HepG2 (cell line): ENCODE data around the gene ELP2.

Experiments
- CENPT ChIP-seq: sonication (generic); formaldehyde crosslinking; IDR thresholded peaks from 2 replicates; pipeline ENCODE4 v1.8.0; 2022; ENCODE audit warnings: low read depth, mild to moderate bottlenecking, moderate library complexity, missing genetic modification reagents
- CTCF ChIP-seq: sonication (generic); formaldehyde crosslinking; IDR thresholded peaks from 2 replicates; pipeline ENCODE4 v1.5.0; 2020; ENCODE audit warnings: mild to moderate bottlenecking, missing genetic modification reagents, moderate library complexity
- FOXA1 ChIP-seq, 2 experiments: fragments of 450-650 bp in 1 of 2; sonication (generic) in 1 of 2; formaldehyde crosslinking in 1 of 2; IDR thresholded peaks; 2 replicates each; pipeline versions ENCODE4 v1.4.0 to v1.6.1; 2016 to 2020; ENCODE audit warnings: missing genetic modification reagents in 1 of 2
- POLR2A ChIP-seq, 2 experiments: IDR thresholded peaks; 2 replicates each; pipeline ENCODE4 v1.6.1; 2011; ENCODE audit warnings: low read depth in 2 of 2, low read length in 2 of 2, mild to moderate bottlenecking in 1 of 2, moderate library complexity in 1 of 2; ENCODE audit not compliant: insufficient read depth in 1 of 2
- POLR2AphosphoS5 ChIP-seq: IDR thresholded peaks from 2 replicates; pipeline ENCODE4 v1.6.1; 2012; ENCODE audit warnings: low read depth, low read length
- RAD51 ChIP-seq: fragments of 450-650 bp; IDR thresholded peaks from 2 replicates; pipeline ENCODE4 v1.6.1; 2016; ENCODE audit warnings: borderline replicate concordance
- TSC22D2 ChIP-seq: sonication (generic); formaldehyde crosslinking; IDR thresholded peaks from 2 replicates; pipeline ENCODE4 v1.5.1; 2020; ENCODE audit warnings: missing genetic modification reagents, mild to moderate bottlenecking, borderline replicate concordance
- ZNF230 ChIP-seq: sonication (generic); formaldehyde crosslinking; IDR thresholded peaks from 2 replicates; pipeline ENCODE4 v1.4.0; 2020; ENCODE audit warnings: mild to moderate bottlenecking, missing genetic modification reagents
- ZNF501 ChIP-seq: sonication (generic); formaldehyde crosslinking; IDR thresholded peaks from 2 replicates; pipeline ENCODE4 v1.5.1; 2020; ENCODE audit warnings: mild to moderate bottlenecking, moderate library complexity, missing genetic modification reagents
- ZNF784 ChIP-seq: sonication (generic); formaldehyde crosslinking; IDR thresholded peaks from 2 replicates; pipeline ENCODE4 v1.5.1; 2020; ENCODE audit warnings: missing genetic modification reagents, mild to moderate bottlenecking, borderline replicate concordance
- ZSCAN22 ChIP-seq: sonication (generic); formaldehyde crosslinking; IDR thresholded peaks from 2 replicates; pipeline ENCODE4 v1.4.0; 2020; ENCODE audit warnings: mild to moderate bottlenecking, missing genetic modification reagents
- TF ChIP-seq, protein P1 (sequence below): sonication (generic); formaldehyde crosslinking; IDR thresholded peaks from 2 replicates; pipeline ENCODE4 v1.5.0; 2020; ENCODE audit warnings: missing genetic modification reagents
- TF ChIP-seq, protein P2 (sequence below): sonication (generic); formaldehyde crosslinking; IDR thresholded peaks from 2 replicates; pipeline ENCODE4 v1.4.0; 2020; ENCODE audit warnings: missing genetic modification reagents
- TF ChIP-seq, protein P3 (sequence below), 2 experiments: IDR thresholded peaks; 2 replicates each; pipeline ENCODE4 v1.6.1; 2011 to 2012; ENCODE audit warnings: low read length in 2 of 2, borderline replicate concordance in 1 of 2, low read depth in 1 of 2, mild to moderate bottlenecking in 1 of 2, moderate library complexity in 1 of 2

DNA sequence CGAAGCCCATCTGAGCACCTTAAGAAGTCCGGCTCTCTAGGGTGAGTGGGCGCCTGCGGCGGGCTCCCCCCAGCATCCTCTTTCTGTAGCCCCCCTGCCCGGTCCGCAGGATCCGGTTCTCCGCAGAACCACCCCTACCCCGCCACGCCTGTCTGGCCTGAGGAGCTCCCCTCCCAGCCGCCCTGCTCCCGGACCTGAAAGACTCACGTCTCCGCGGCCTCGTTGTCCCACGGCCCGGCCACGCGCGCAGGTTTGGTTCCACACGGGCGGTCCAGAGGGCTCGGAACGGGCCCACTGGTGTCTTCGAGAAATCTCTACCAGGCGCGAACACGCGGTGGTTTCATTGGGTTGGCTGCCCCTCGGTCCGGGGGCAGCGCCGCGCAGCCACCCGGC is 796 bp upstream of the ELP2 start:
- no peak for TF ChIP-seq FOXA1 (IDR thresholded peaks at IDR 0.05)
- TF ChIP-seq FOXA1 (CRISPR knock-in tag; IDR thresholded peaks at IDR 0.05): no peak
- TF ChIP-seq, protein P1, sequence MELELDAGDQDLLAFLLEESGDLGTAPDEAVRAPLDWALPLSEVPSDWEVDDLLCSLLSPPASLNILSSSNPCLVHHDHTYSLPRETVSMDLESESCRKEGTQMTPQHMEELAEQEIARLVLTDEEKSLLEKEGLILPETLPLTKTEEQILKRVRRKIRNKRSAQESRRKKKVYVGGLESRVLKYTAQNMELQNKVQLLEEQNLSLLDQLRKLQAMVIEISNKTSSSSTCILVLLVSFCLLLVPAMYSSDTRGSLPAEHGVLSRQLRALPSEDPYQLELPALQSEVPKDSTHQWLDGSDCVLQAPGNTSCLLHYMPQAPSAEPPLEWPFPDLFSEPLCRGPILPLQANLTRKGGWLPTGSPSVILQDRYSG (CRISPR knock-in tag): no peak
- TF ChIP-seq ZNF501 (CRISPR knock-in tag): no peak
- no peak for TF ChIP-seq ZSCAN22 (CRISPR knock-in tag)
- TF ChIP-seq, protein P2, sequence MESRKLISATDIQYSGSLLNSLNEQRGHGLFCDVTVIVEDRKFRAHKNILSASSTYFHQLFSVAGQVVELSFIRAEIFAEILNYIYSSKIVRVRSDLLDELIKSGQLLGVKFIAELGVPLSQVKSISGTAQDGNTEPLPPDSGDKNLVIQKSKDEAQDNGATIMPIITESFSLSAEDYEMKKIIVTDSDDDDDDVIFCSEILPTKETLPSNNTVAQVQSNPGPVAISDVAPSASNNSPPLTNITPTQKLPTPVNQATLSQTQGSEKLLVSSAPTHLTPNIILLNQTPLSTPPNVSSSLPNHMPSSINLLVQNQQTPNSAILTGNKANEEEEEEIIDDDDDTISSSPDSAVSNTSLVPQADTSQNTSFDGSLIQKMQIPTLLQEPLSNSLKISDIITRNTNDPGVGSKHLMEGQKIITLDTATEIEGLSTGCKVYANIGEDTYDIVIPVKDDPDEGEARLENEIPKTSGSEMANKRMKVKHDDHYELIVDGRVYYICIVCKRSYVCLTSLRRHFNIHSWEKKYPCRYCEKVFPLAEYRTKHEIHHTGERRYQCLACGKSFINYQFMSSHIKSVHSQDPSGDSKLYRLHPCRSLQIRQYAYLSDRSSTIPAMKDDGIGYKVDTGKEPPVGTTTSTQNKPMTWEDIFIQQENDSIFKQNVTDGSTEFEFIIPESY (CRISPR knock-in tag): no peak
- no peak for TF ChIP-seq CENPT (CRISPR knock-in tag)
- TF ChIP-seq ZNF784 (CRISPR knock-in tag): no peak
- no peak for TF ChIP-seq POLR2AphosphoS5
- TF ChIP-seq, protein P3, sequence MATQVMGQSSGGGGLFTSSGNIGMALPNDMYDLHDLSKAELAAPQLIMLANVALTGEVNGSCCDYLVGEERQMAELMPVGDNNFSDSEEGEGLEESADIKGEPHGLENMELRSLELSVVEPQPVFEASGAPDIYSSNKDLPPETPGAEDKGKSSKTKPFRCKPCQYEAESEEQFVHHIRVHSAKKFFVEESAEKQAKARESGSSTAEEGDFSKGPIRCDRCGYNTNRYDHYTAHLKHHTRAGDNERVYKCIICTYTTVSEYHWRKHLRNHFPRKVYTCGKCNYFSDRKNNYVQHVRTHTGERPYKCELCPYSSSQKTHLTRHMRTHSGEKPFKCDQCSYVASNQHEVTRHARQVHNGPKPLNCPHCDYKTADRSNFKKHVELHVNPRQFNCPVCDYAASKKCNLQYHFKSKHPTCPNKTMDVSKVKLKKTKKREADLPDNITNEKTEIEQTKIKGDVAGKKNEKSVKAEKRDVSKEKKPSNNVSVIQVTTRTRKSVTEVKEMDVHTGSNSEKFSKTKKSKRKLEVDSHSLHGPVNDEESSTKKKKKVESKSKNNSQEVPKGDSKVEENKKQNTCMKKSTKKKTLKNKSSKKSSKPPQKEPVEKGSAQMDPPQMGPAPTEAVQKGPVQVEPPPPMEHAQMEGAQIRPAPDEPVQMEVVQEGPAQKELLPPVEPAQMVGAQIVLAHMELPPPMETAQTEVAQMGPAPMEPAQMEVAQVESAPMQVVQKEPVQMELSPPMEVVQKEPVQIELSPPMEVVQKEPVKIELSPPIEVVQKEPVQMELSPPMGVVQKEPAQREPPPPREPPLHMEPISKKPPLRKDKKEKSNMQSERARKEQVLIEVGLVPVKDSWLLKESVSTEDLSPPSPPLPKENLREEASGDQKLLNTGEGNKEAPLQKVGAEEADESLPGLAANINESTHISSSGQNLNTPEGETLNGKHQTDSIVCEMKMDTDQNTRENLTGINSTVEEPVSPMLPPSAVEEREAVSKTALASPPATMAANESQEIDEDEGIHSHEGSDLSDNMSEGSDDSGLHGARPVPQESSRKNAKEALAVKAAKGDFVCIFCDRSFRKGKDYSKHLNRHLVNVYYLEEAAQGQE (IDR thresholded peaks at IDR 0.05; ENCODE audit: borderline replicate concordance in 1 of 2, low read depth in 1 of 2, low read length in 2 of 2): no peak
- TF ChIP-seq TSC22D2: no peak
- TF ChIP-seq POLR2A (IDR thresholded peaks at IDR 0.05; ENCODE audit: insufficient read depth in 1 of 2, low read depth in 2 of 2, low read length in 2 of 2): no peak
- TF ChIP-seq RAD51: no peak
- no peak for TF ChIP-seq ZNF230 (CRISPR knock-in tag)
- no peak for TF ChIP-seq CTCF (CRISPR knock-in tag)
